Endodermal cell (in vitro differentiated cells): ENCODE results near the gene MRPL33. TPM values are rescaled to one million over a fixed set of nuclear protein-coding genes. Genes with fewer than 3 reads are reported as not detected.

Experiments used
- DNase-seq: peaks from one replicate; pipeline ENCODE4 v3.0.0-alpha.2; 2017
- H3K27ac ChIP-seq: 2 replicates; pipeline ENCODE4 v1.5.1; 2013; ENCODE audit warnings: mild to moderate bottlenecking, low read depth, low read length, moderate library complexity
- H3K27me3 ChIP-seq: 2 replicates; pipeline ENCODE4 v1.6.1; 2013; ENCODE audit warnings: mild to moderate bottlenecking, low read length, moderate library complexity; ENCODE audit not compliant: insufficient read depth, control insufficient read depth, poor library complexity, severe bottlenecking
- H3K36me3 ChIP-seq: 2 replicates; pipeline ENCODE4 v1.7.0; 2013; ENCODE audit warnings: mild to moderate bottlenecking, low read length, moderate library complexity; ENCODE audit not compliant: control insufficient read depth, insufficient read depth
- H3K4me1 ChIP-seq: one replicate; pipeline ENCODE4 v1.7.0; 2013; ENCODE audit warnings: low read length; ENCODE audit not compliant: control insufficient read depth, insufficient read depth
- H3K4me3 ChIP-seq: 2 replicates; pipeline ENCODE4 v1.5.1; 2013; ENCODE audit warnings: mild to moderate bottlenecking, low read length, moderate library complexity
- H3K9ac ChIP-seq: 2 replicates; pipeline ENCODE4 v1.6.1; 2013; ENCODE audit warnings: mild to moderate bottlenecking, low read length, moderate library complexity; ENCODE audit not compliant: poor library complexity, severe bottlenecking; ENCODE audit errors: extremely low read depth
- H3K9me3 ChIP-seq: 2 replicates; pipeline ENCODE4 v1.6.1; 2013; ENCODE audit warnings: mild to moderate bottlenecking, low read length, moderate library complexity; ENCODE audit not compliant: control insufficient read depth
- H3K27ac Mint-ChIP-seq: 2 replicates; pipeline ENCODE4 v1.8.0; 2020; ENCODE audit warnings: mixed read lengths
- H3K27me3 Mint-ChIP-seq: 2 replicates; pipeline ENCODE4 v1.8.0; 2021; ENCODE audit warnings: mild to moderate bottlenecking, mixed read lengths; ENCODE audit not compliant: insufficient read depth
- H3K36me3 Mint-ChIP-seq: 2 replicates; pipeline ENCODE4 v1.8.0; 2020; ENCODE audit warnings: low read depth, mixed read lengths
- H3K4me1 Mint-ChIP-seq: 2 replicates; pipeline ENCODE4 v1.8.0; 2020; ENCODE audit warnings: mixed read lengths
- H3K4me3 Mint-ChIP-seq: 2 replicates; pipeline ENCODE4 v1.8.0; 2020; ENCODE audit warnings: mild to moderate bottlenecking, moderate library complexity, mixed read lengths
- H3K9me3 Mint-ChIP-seq: 2 replicates; pipeline ENCODE4 v1.8.0; 2020; ENCODE audit warnings: mild to moderate bottlenecking, mixed read lengths
- CTCF ChIP-seq: fragments of 200-600 bp; sonication (generic); conservative IDR thresholded peaks from 2 replicates; pipeline ENCODE4 v1.5.0; 2021; ENCODE audit warnings: antibody characterized with exemption, mild to moderate bottlenecking
- WGBS, 2 experiments: methylation state at CpG; one replicate each; pipeline versions ENCODE4 v1.1.5 to v1.1.7; 2013; ENCODE audit warnings: missing lambda C conversion rate in 2 of 2, mixed read lengths in 1 of 2; ENCODE audit not compliant: insufficient coverage in 1 of 2, insufficient read length in 1 of 2; 5-methylcytosine and 5-hydroxymethylcytosine counted together
- total RNA-seq, 2 donors: library from RNA; stranded (reverse); fragmentation: NEBNext Ultra II Directional in 1 of 2; extraction: Animal tissue kit (Norgen Biotek cat#: 25700) in 1 of 2; gene quantifications; 2 replicates in 1 of 2; 3 replicates in 1 of 2; pipeline ENCODE4 v1.2.1, GENCODE V29; 2021

Gene MRPL33
- total RNA-seq, 2 donors from 2014 or later: 69.5 to 80.6 TPM

DNA sequence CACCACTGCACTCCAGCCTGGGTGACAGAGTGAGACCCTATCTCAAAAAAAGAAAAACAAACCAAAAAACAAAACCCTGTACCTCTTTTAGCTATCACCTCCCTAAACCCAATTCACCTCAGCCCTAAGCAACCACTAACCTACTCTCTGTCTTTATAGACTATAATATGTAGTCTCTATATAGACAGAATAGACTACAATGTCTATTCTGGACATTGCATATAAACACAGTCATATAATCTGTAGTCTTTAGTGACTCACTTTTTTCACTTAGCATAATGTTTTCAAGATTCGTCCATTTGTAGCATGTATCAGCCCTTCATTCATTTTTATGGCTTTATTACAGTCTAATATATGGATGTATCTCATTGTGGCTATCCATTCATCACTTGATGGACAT lies 37.2 kb upstream of the MRPL33 start:
- DNase-seq: no peak
- no peak overlapping the region for H3K27ac Mint-ChIP-seq
- H3K9ac ChIP-seq: no peak overlapping the region
- H3K4me3 ChIP-seq: no peak overlapping the region
- no peaks in the 10 kb centered on the region for H3K36me3 ChIP-seq
- no peaks in the 10 kb centered on the region for H3K9me3 ChIP-seq
- H3K27me3 ChIP-seq: no peaks in the 10 kb centered on the region
- WGBS, 2 experiments: 100% methylated on average over 1 of the region's 1 CpG; no CpG with 5 or more reads in 1 of the 2 experiments
- H3K4me1 Mint-ChIP-seq: peaks cover 11% of the 10 kb centered on the region
- H3K4me1 ChIP-seq: no peaks in the 10 kb centered on the region
- H3K27me3 Mint-ChIP-seq: peaks cover 3% of the 10 kb centered on the region
- peaks cover 3% of the 10 kb centered on the region for H3K9me3 Mint-ChIP-seq
- peak overlapping the region; percentile 58 for H3K4me3 Mint-ChIP-seq
- H3K36me3 Mint-ChIP-seq: no peaks in the 10 kb centered on the region
- no peak overlapping the region for H3K27ac ChIP-seq
- TF ChIP-seq CTCF: no peak

DNA sequence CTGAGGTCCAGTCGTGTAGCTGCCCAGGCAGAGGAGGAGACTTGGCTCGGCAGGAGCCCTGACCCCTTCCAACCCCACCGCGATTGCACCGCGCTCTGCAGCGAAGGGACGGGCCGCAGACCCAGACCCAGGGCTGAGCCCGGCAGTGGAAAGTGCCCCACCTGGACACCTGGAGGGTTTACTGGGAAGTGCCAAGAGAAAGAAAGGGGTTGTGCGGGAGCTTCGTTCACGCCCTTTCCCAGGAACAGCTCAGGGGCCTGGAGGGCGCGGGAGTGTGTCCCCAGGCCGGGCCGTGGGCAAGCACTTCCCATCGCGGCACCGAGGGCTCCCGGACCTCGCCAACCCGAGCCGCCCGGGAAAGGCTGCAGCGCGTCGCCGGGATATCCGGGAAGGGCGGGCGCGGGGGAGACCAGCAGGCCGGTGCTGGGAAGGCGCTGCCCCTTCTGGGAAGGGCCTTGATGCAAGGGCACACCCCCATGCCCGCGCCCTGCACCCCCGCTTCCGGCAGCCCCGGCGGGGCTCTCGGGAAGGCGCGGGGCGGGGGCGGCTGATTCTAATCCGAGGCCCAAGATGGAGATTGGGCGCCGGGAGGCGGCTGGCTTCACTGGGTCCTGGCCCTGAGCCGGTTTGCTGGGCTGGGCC lies 36.1 kb upstream of the MRPL33 start:
- H3K4me1 ChIP-seq: no peaks in the 10 kb centered on the region
- H3K36me3 ChIP-seq: no peaks in the 10 kb centered on the region
- no peaks in the 10 kb centered on the region for H3K36me3 Mint-ChIP-seq
- TF ChIP-seq CTCF: peak; percentile 47
- peaks cover 5% of the 10 kb centered on the region for H3K9me3 Mint-ChIP-seq
- H3K9me3 ChIP-seq: no peaks in the 10 kb centered on the region
- no peaks in the 10 kb centered on the region for H3K27me3 ChIP-seq
- peak overlapping the region; percentile 58 for H3K4me3 Mint-ChIP-seq
- no peak overlapping the region for H3K27ac ChIP-seq
- WGBS, 2 experiments: 10% methylated on average over 22 to 51 of the region's 51 CpGs
- peaks cover 11% of the 10 kb centered on the region for H3K4me1 Mint-ChIP-seq
- peak overlapping the region; percentile 7 for H3K27ac Mint-ChIP-seq
- peak; percentile 91 for DNase-seq
- H3K27me3 Mint-ChIP-seq: peaks cover 3% of the 10 kb centered on the region
- no peak overlapping the region for H3K9ac ChIP-seq
- H3K4me3 ChIP-seq: peak overlapping the region; percentile 67

GRCh38 chr2:27736031-27736889 lies 35.3 kb upstream of the MRPL33 start:
- WGBS, 2 experiments: 91 to 93% methylated on average over 7 to 10 of the region's 10 CpGs
- Histone ChIP-seq H3K9me3 (no peaks in the 10 kb centered on the region), H3K9ac (no peak overlapping the region), H3K4me3 (no peak overlapping the region), H3K4me1 (no peaks in the 10 kb centered on the region), H3K27ac (no peak overlapping the region), H3K36me3 (no peaks in the 10 kb centered on the region), H3K27me3 (no peaks in the 10 kb centered on the region)
- peak overlapping the region; percentile 58 for H3K4me3 Mint-ChIP-seq
- peaks cover 11% of the 10 kb centered on the region for H3K4me1 Mint-ChIP-seq
- H3K36me3 Mint-ChIP-seq: no peaks in the 10 kb centered on the region
- TF ChIP-seq CTCF: no peak
- peaks cover 11% of the 10 kb centered on the region for H3K9me3 Mint-ChIP-seq
- DNase-seq: no peak
- peaks cover 3% of the 10 kb centered on the region for H3K27me3 Mint-ChIP-seq
- H3K27ac Mint-ChIP-seq: no peak overlapping the region
